Esophagus muscularis mucosa (tissue), 4 donors: ENCODE results near the gene POMT2.

Experiments
- EP300 ChIP-seq: sonication (generic); formaldehyde crosslinking; IDR thresholded peaks from one replicate; pipeline ENCODE4 v1.6.1; 2017; ENCODE audit warnings: antibody characterized with exemption
- POLR2AphosphoS5 ChIP-seq, 2 donors: sonication (generic); formaldehyde crosslinking; IDR thresholded peaks; one replicate each; pipeline ENCODE4 v1.6.1; 2017; ENCODE audit warnings: antibody characterized with exemption in 2 of 2
- TF ChIP-seq, protein P1 (sequence below), 3 experiments: fragments of 200-600 bp in 2 of 3; fragments of 450-650 bp in 1 of 3; sonication (generic) in 2 of 3; IDR thresholded peaks; one replicate each; pipeline ENCODE4 v1.5.1; 2017 to 2019; ENCODE audit warnings: antibody characterized with exemption in 3 of 3, mild to moderate bottlenecking in 2 of 3, moderate library complexity in 1 of 3

- TF ChIP-seq EP300 (no peak), POLR2AphosphoS5 (IDR thresholded peaks at IDR 0.05) (no peak)
- TF ChIP-seq, protein P1, sequence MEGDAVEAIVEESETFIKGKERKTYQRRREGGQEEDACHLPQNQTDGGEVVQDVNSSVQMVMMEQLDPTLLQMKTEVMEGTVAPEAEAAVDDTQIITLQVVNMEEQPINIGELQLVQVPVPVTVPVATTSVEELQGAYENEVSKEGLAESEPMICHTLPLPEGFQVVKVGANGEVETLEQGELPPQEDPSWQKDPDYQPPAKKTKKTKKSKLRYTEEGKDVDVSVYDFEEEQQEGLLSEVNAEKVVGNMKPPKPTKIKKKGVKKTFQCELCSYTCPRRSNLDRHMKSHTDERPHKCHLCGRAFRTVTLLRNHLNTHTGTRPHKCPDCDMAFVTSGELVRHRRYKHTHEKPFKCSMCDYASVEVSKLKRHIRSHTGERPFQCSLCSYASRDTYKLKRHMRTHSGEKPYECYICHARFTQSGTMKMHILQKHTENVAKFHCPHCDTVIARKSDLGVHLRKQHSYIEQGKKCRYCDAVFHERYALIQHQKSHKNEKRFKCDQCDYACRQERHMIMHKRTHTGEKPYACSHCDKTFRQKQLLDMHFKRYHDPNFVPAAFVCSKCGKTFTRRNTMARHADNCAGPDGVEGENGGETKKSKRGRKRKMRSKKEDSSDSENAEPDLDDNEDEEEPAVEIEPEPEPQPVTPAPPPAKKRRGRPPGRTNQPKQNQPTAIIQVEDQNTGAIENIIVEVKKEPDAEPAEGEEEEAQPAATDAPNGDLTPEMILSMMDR (IDR thresholded peaks at IDR 0.05) = no peak
These were observed 73.9 kb downstream of the POMT2 start for GRCh38 chr14:77246784-77247183.
